Stromal cell of bone marrow (primary cell): ENCODE results near the gene CPLX1.

ENCODE experiments used
- DNase-seq: peaks from one replicate; pipeline ENCODE4 v3.0.0-alpha.2; 2012; ENCODE audit warnings: low read depth

The CPLX1 gene

DNA sequence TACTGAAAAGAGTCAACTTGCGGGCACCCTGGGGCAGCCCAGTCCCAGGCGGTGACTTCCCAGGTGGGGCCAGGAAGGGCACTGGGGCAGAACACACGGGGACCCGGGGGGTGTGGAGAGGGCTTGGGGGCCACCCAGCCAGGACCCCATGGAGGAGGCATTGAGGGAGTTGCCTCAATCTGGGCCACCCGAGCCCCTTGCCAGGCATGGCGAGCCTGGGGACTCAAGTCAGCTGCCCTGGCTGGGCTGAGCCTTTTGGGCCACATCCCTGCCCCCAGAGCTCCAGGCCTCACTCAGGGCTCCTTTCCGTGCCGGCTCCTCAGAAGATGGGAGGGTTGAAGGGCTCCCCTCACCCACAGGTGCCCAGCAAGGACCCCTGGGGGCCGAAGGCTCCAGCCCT is 6.6 kb upstream of the CPLX1 start:
- no peak for DNase-seq

DNA sequence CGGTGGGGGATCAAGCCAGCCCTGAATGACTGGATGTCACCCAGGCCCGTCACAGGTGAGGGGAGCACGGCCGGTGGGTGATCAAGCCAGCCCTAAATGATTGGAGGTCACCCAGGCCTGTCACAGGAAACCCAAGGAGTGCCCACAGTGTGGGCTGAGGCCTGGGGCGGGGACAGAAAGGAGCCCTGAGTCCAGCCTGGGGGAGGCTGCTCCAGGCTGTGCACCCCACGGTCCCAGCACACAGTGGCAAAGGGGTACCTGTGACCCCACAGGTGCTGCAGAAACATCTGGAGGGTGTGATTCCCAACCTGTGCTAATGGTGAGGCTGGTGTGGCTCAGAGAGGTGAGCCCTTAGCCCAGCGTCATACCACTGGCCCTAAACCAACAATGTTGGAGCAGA is 6.2 kb upstream of the CPLX1 start:
- no peak for DNase-seq

DNA sequence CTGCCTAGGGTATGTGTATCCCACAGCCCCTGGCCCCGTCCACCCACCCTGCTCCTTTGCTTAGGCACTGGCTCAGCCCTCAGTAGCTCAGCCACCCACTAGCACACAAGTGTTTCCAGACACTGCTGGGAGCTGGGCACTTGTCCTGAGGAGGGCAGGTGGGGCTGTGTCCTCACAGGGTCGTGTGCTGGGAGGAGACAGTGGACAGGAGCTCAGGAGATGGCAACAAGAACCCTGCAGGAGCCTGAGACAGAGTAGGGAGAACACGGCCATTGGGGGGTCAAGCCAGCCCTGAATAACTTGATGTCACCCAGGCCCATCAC is 5.5 kb upstream of the CPLX1 start:
- DNase-seq, result no peak

DNA sequence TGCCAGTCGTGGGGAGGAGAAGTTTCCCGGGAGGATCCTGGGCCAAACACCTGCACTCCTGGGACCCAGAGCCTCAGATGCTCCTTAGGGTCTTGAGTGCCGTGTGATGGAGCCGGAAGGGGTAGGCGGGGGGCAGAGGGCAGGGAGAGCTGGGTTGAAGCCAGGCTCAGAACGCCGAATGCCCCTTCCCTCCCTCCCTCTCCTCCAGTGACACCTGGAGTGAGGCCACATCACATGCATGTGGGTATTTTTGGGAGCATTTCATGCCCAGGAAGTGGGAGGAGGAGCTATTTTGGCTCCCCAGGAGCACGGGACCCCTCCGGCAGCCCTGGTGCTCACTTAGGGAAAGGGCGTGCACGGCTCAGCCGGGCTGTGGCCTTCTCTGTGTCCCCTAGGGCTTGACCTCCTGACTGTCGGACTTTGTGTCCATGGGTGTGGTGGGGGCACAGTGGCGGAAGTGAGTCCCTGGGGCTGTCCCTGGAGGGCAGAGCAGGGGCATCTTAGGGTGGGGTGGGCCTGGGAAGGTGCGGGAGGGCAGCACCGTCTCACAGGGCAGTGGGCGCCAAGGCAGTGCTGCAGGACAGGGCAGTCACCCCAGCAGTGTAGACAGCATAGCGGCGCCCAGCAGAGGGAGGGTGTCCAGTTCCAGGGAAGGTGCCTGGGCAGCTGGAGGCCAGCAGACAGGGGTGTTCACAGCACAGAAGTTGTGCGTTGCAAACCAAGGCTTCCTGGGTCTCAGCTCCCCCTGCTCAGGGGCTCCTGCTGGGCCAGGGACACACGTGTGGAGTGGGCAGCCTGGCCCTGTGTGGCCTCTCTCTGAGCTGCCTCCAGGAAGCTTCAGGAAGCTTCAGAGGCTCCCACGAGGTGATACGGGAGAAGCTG is 4.9 kb upstream of the CPLX1 start:
- DNase-seq, result no peak

DNA sequence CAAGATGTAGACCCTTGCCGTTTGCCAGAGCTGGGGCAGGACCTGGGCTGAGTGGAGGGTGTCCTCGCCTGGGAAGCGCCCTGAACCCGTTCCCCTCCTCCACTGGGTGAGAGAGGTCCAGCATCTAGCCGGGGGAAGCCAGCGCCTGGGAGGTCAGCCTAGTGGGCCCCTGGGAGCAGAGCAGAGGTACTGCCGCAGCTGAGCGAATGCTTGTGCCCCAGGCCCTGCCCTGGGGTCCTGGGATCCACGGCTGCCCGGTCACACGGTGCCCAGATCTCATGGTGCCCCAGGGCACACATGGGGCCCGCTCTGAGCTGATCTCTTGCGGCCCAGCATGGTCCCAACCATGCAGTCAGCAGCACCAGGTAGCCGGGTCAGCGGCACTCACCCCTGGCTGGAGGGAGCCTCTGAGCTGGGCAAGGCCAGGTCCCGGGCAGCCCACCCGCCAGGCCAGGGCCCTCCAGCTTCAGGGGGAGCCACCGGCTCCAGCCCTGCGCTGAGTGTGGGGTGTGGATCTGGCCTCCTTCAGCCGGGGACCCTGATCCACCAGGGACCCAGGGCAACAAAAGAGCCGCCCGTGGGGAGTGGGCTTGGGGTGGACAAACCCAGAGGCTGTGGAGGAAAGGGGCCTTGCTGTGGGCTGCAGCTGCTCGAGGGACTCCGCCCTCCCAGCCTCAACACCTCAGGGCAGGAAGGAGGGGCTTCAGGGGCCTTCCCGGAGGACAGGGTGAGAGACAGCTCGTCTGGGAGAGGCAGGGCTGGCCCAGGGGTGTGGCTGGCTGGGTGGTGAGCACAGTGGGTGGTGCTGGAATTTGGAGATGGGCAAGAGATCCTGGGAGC is 4.1 kb upstream of the CPLX1 start:
- DNase-seq, result no peak

DNA sequence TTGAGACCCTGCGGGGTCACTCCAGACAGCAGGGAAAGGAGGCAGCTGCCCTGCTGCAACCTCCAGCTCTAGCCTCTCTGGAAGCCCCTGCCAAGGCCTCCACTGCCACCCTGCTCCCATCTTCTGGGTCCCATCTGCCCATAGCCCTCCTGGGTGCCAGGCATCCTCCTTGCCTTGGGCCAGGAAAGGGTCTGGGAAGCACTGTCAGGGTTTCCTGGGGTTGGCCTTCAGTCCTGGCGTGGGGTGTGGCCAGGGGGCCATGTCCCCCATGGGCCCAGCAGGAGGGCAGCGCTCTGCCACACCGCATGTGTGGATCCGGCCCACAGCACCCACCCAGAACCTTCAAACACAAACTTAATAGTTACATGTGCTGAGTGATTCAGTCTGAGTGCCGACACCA is 3.4 kb upstream of the CPLX1 start:
- DNase-seq, result no peak

DNA sequence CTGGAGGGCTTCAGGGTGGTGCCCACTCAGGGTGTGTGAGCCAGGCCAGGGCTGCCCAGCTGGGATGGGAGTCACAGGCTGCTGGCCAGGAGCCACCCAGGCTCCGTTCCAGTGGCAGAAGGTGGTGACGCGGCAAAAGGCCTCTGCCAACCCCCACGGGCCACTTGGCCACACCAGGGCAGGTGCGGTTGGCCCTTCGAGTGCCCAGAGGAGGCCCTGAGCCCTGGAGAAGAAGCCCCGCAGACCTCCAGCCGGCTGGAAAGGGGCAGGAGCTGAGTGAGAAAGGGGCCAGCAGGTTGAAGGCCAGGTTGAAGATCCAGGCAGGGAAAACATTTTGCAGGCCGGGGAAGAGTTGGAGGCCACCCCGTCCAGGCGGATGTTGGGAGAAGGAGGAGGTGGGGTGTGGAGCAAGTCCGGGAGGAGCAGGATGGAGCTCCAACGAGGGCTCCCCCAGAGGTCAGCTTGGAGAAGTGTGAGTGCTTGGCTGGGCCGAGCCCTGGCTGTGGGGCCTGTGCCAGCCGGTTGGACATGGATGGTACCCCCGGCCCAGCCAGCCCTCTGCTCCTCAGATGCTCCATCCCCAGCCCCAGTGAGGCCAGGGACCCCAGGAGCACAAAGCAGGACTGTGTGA is 2.8 kb upstream of the CPLX1 start:
- DNase-seq, result no peak

DNA sequence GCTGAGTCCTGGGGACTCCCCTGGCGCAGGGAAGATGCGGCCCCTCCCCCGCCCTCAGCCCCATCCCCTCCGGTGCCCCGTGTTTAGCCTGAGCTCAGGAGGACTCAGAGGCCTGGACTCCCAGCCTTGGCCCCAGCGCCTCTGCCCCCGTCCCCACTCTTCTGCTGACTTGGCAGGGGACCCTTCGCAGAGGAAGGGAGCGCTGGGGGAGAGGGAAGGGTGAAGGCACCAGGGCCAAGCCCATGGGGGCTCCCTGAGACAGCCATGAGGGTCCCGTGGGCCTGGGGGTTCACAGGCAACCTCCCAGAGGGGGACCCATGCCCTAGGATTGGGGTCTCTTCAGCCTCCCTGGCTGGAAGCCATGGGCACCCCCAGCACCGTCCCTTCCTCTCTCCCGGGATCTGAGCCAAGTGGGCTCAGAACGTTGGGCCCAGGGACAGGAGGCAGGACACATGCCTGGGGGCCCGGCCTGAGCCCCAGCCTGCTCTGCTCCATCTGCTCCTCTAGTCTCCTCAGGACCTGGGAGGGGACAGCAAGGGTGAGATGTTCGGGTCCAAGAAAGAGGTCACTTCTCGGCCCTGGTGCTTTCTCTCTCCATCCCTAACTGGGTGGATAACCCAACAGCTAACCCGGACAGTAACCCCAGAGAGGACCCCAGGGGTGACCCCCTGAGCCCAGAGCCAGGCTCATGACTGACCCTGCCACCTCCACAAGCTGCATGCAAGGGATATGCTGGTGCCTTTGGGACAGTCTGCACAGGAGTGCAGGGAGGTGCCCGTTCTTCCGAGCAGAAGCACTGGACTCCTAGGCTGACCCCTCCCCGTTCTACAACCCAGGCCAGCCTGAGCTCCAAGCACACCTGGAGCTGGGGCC is 1.5 kb upstream of the CPLX1 start:
- DNase-seq, result no peak

DNA sequence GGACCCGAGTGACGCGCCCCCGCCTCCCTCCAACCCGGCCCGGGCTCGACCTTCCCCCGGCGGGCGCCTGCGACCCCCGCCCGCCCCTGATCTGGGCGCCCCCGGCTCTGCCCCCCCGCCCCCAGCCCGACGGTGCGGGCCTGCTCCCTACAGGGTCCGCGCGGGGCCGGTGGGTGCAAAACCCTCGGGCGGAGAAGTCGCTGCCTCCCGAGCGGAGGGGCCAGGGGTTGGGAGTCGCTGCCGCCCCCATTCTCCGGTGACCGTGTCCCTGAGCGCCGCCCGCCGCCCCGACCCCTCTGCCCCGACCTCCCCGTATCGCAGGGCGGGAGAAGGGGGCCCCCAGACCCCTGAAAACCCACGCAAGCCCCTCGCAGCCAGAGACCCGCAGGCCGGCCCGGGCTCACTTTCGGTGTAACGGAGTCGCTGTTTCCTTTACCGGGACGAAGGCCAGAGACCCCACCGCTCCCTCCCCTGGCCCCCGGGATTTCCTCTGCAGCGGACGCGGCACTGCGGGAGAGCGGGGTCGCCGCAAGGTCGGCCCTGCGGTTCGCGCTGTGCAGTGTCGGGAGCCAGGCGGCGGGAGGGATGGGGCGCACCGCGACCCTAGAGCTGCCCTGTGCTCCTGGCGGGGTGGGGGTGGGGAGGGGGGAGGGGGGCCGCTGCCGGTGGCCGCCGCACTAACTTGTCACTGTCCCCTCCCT is 729 bp upstream of the CPLX1 start:
- no peak for DNase-seq

DNA sequence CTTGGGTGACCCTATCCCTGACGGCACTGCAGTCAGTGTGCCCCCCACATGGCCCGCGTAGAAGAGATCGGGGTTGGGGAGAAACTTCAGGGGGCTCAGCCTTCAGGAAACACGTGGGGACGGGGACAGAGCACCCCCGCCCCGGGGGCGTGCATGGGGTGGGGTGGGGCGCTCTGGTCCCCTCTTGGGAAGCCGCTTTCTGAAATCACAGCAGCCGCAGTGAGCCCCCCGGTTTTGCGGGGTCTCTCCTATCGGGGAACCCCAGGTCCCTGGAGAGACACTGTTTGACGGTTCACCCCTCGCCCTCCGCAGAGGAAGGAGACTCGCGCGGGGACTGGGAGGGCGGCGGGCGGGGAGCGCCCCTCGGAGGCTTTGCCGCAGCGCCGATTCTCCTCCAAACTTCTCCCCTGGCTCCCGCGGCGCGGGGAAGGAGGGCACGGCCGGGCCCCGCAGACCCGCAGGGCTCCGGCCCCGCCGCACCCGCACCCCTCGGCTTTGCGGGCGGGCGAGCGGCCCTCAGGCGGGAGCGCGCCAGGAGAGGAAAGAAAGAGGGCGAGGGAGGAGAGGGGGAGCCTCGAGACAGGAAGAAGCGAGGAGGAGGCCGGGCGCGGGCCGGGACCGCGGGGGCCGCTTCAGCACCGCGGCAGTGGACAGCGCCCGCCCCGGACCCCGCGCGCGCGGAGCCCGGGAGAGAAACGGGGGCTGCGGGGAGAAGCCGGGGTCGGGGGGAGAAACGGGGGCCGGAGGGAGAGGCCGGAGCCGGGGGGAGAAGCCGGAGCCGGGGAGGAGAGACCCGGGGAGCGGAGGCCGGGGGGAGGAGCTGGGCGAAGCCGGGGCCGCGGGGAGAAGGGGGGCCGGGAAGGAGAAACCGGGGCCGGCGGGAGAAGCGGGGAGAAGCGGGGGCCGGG is 612 bp downstream of the CPLX1 start:
- no peak for DNase-seq

DNA sequence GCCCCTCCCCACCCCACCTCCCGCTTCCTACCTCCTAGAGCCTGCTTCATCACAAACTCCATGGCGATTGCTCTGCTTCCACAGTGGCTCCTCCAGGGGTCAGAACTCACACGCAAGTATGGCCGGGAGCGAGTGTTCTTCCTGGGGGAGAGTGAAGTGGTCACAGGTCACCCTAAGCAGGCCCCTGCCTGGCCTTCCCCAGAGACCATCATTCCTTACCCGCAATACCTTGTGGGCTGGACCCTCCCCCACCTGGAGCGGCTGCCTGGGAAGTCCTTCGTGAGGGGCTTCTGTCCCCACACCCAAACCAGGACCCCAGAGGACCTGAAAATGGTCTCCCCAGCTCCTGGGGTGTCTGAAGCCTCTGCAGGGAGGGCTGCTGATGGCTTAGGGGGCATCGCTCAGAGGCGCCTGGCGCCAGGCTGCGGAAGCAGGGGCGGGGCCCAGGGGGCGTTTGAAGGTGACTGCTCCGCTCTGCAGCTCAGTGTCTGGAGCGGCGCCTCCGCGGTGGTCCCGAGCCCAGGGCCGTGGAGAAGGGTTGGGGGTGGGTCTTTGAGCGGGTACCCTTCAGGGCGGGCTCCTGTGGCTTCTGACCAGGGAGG is 1.4 kb downstream of the CPLX1 start:
- no peak for DNase-seq

DNA sequence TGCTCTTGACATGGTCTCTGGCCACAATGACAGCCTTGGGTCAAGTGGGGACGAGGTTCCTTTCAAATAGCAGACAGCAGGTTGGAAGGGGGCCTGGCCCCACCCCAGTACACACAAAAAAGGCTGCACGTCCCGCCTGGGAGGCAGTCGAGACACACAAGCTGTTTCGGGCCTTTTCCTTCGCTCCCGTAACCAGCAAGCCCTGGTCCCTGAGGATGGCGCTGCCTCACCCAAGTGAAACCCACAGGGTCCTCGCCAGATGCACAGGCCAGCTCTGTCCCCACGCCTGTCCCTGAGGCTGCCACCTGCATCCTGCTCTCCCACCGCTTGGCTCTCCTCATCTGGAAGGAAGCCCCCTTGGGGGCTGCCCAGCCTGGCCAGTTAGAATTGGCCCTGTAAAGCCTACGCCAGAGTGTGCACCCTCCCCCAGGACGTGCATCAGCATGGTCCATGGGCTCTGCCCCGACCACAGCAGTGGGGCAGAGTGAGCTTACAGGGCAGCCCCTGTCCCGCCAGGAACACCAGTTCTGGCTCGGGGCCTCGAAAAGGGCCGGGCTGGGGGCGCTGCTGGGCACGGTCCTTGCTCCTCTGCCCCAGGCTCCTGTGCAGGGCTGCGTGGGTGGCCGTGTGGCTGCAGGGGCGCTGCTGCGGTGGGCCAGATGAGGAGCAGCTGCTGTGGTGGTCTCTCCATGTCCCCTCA is 2.0 kb downstream of the CPLX1 start:
- DNase-seq, result no peak

DNA sequence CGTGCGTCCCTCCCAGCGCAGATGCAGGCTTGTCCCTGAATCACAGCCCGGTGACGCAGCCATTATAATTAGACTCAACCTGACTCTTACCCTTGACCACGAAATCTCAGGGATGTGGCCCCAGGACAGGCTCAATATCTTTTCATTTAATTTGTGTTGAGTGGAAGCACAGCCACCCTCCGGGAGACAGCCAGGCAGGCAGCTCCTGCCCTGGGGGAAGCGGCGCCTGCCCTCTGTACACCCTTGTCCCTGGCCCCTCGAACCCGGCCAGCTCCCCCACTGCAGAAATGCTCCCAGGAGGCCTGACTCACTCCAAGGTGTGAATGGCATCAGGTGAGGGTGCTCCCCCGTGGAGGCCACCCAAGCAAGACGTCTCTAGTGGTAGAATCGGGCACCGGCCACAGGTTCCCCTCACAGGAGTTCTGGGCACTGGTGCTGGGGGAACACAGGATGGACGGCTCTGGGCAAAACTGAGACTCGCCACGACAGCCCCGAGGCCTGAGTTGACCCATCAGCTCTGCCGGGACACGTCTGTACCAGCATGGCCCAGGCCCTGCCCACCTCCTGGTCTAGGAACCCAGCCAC is 2.7 kb downstream of the CPLX1 start:
- no peak for DNase-seq

DNA sequence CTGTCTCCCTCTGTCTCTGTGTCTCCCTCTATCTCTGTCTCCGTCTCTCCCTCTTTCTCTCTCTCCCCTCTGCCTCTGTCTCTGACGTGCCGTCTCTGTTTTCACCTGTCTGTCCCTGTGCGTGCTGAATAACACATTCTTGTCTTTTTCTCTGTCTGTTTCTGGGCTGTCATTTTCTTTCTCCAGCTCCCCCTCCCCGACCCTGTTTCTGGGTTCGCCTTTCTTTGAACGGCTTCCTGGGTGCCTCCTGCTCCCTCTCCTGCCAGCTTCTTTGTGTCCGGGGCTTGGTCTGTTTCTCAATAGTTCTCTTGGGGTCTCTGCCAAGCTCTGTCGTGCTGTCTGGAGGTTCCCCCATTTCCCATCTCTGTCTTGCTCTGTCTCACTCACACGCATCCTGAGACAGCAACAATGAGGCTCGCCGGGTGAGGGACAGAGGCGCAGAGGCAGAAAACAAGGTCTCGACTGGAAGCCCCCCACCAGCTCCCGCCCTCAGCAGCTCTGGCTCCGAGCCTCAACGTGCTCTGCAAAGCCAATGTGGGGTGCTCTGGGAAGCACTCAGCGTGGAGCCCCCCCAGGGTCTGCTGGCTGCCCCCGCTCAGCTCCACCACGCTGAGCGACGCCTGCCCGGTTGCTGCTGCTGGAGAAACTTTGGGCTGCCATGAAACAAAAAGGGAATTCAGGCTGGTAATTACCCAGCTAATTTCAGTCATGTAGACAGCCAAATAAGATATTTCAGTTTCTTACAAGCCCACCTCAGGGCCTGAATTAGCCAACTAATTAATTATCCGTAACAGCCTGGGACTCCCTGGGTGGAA is 3.4 kb downstream of the CPLX1 start:
- DNase-seq, result no peak

DNA sequence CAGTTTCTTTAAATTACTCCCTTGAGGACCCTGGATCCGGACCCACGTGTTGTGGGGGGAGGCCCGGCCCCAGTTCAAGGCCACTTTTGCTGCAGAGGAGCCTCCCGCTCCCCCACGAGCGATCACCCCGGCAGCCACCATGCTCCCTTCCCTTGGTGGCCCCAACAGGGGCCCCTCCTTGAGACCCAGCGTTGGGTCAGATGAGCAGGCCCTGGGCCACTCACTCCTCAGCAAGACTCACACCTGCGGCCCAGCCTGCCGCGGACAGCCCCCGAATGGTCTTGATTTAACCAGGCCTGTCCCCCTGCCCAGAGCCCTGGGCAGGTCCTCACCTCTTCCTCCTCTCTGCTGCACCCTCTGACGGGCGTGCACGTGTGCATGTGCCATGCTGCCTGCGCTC is 4.3 kb downstream of the CPLX1 start:
- DNase-seq, result no peak

DNA sequence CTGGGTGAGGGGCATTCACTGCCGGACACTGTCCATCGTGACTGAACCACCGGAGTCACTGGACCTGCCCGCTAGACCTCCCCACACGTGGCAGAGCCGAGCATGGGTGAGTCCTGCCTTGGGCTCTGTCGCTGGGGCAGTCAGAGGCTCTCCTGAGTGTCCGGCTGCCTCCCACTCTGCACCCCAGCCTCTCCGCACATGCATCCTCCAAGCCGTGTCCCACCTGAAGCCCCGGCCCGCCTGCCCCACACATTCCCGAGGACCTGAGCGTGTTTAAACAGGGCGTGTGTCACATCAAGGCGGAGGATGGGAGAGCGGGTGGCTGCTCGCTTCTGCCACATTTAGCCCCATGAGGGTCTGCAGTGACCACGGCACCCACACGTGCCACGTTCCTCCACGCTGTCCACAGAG is 4.7 kb downstream of the CPLX1 start:
- no peak for DNase-seq

DNA sequence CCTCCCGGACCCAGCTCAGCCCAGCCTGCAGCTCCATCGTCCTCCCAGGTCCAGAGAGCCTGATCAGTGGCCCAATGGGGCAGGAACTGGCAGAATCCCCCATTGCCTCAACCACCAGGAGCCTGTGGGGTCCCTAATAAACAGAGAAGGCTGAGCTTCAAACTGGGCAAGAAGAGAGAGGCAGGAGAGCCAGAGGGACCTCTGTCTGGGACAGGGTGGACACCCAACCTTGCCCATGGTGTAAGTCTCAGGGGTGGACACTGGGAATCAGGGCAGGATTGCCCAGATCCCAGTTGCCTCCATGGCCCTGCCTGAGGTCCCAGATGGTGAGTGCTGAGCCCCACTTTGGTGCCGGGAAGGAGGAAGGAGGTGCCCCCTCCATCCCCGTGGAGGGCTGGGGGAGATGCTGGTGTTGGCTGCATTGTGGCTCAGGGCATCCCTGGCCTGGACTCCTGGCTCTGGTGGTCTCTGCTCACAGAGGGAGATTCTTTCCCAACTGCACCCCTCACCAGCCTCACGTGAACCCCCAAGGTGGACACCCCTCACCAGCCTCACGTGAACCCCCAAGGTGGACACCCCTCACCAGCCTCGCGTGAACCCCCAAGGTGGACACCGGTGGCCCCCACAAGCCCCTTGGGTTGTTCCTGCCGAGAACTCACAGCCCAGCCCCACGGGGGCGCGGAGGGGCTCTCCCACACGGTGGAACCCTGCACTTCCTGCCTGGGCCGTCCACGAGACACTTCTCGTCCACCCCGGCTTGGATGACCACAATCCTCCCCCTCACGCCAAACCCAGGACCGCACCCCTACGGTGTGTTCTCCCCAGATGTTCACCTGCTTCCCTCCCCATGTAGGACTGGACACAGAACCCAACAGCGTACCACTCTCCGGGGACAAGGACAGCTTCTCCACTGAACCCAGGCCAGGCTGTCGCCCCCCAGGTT is 5.4 kb downstream of the CPLX1 start:
- no peak for DNase-seq
